NCI-H2227 (cell line): ENCODE data around the gene ADGRV1.
"Not testable (repeated sequence)": the region's sequence is repeated elsewhere in the genome, so short reads cannot be mapped to it uniquely, and the experiment has no call there.

Source experiments
- DNase-seq: peaks from one replicate; lab custom pipeline; 2025; ENCODE audit not compliant: unreplicated experiment; lab: John Stamatoyannopoulos, UW

The ADGRV1 gene

GRCh38 chr5:90969945-90970344 is 411.3 kb downstream of the ADGRV1 start:
- DNase-seq: not testable (repeated sequence)

GRCh38 chr5:90981177-90981576 is 422.6 kb downstream of the ADGRV1 start:
- DNase-seq: no peak

DNA sequence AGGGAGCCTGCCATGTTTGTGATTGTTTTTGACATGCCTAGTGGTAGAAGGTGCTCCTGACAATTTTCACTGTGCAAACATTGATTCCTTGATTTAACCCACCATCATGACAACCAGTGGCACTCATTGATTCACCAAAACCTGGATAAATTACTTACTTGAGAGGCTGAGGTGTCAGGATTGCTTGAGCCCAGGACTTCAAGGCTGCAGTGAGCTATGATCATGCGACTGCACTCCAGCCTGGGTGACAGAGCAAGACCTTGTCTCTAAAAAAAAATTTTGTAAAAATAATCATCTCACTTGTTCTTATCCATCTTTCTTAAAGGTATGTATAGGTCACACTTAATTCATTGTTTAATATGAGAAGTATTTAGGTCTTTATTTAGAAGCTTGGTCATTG is 423.2 kb downstream of the ADGRV1 start:
- DNase-seq: no peak

GRCh38 chr5:90982576-90982975 is 424.0 kb downstream of the ADGRV1 start:
- no peak for DNase-seq

- no peak for DNase-seq
Measured at GRCh38 chr5:90983148-90983547, 424.6 kb downstream of the ADGRV1 start.

DNA sequence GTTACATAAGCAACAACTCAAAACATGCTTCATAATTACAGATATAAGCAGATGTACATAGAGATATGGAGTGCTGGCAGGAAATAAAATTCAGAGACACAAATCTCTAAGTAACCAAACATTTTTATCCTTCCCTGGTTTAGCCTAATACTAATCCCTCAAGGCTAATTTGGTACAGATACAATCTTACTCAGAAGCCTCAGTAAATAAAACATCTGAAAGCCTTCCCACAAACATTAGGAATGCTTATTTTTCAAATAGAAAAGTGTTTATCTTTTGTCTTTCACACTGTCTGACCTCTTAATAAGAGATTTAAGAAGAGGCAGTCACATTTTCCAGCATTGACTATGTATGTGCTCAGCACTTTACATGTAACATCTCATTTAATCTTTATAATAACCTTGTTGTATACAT is 425.1 kb downstream of the ADGRV1 start:
- no peak for DNase-seq

DNA sequence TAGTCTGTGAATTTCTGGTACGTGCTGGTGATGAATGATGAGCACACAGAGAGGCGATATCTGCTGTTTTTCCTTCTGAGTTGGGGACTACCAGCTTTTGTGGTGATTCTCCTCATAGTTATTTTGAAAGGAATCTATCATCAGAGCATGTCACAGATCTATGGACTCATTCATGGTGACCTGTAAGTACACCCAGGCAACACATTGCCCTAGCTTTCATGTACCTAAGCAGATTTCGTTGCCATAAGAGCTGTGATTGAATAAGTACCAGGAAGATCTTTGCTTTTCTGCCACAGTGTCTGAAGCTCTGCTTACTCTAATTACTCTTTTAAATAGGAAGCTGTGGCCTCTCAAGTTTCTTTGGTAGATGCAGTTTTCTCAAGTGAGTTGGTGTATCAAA is 426.7 kb downstream of the ADGRV1 start:
- no peak for DNase-seq

DNA sequence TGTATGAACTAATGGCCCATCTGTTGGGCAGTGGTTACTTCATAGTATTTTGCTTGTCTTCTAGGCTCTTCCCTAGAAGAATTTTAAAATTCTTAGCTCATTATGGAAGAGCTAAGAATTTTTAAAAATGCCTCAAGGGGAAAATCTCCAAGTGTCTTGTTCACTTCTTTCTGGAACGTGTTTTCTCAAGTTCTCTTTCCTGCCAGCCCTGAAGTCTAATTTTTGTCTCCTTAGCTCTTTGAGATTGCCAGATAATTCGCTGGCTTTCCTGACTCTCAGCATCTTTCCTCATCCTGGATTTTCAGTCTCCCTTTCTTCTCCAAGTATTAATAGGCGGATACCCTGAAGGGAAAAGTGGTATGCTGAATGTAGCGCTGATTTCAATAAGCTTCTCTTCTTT is 429.1 kb downstream of the ADGRV1 start:
- DNase-seq: no peak

- no peak for DNase-seq
Measured at GRCh38 chr5:90991201-90991600, 432.6 kb downstream of the ADGRV1 start.

- DNase-seq: no peak
Measured at GRCh38 chr5:90994796-90995195, 436.2 kb downstream of the ADGRV1 start.

- no peak for DNase-seq
Measured at GRCh38 chr5:90996089-90996488, 437.5 kb downstream of the ADGRV1 start.

GRCh38 chr5:90997082-90997481 is 438.5 kb downstream of the ADGRV1 start:
- DNase-seq: no peak

DNA sequence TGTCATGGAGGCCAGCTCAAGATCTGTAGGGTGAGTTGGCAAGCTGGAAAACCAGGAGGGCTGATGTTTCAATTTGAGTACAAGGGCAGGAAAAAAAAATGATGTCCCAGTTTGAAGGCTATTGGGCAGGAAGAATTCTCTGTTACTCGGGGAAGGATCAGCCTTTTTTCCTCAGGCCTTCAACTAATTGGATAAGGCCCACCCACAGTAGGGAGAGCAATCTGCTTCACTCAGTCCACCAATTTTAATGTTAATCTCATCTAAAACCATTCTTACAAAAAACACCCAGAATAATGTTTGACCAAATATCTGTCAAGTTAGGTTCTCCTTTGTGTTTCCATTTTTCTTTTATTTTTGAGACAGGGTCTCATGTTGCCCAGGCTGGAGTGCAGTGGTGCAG is 442.1 kb downstream of the ADGRV1 start:
- DNase-seq: no peak

GRCh38 chr5:91006713-91007112 is 448.1 kb downstream of the ADGRV1 start:
- DNase-seq: no peak

DNA sequence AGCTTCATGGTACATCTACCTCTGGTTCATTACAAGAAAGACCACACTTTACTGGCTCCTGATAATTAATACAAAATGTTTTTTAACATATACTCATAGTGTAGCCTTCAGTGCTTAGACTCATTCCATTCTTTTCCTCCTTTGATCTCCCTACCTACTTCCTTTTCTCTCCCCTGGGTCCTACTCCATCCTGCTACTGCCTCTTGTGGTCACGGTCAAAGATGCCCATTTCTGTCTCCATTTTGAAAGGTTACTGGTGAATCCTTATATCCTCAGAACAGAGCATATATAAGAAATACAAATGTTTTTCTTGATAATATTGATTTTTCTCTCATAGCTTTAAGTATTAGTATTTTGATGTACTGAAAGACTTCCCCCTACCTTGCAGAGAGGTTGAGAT is 448.7 kb downstream of the ADGRV1 start:
- DNase-seq: no peak

DNA sequence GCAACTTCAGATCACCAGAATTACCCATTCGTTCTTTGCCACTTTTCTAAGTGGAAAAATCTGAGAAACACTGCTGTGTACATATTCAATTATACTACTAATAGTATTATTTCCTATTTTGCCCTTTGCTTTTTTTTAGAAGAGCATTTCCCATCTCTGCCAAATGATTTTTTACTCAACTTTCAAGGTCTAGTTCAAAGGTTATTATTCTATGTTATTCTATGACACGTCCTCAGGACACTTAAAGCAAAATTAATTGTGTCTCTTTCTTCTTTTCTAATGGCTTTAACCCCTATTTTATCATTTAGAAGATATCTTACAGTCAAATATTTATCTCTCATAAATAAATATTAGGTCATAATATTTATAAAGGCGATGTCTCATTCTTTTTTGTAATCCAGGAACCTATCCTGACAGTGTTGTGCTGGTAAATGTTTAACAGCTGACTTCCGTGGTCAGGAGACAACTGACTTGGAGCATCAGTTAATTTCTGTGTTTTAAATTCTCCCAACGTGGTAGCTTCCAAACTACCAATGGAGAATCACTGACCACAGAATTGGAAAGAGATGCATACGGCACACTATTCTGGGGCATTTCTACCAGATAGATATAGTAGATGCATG is 449.3 kb downstream of the ADGRV1 start:
- DNase-seq: no peak

- DNase-seq: no peak
Measured at GRCh38 chr5:91010090-91010489, 451.5 kb downstream of the ADGRV1 start.

DNA sequence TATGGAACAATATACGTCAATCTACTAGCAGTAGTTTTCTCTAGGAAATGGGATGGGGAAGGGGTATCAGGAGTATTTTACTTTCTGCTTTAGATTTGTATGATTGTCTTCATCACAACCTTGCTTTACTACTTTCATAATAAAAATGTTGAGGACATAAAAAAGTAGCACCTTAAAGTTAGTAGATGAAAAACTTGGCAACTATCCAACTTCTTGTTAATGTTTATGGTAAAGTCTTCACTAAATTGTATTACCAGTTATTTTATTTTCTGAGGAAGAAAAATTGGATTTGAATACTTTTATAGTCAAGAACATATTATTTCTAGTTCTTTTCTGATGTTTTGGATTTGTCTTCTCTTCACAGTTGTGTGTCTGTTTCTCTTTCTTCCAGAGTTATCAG is 452.4 kb downstream of the ADGRV1 start:
- DNase-seq: no peak

DNA sequence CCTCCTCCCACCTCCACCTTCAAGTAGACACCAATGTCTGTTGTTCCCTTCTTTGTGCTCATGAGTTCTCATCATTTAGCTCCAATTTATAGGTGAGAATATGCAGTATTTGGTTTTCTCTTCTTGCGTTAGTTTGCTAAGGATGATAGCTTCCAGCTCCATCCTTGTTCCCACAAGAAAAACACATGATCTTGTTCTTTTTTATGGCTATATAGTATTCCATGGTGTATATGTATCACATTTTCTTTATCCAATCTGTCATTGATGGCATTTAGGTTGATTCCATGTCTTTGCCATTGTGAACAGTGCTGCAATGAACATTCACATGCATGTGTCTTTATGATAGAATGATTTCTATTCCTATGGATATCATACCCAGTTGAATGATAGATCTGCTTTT is 454.3 kb downstream of the ADGRV1 start:
- not testable (repeated sequence) for DNase-seq

GRCh38 chr5:91016322-91016721 is 457.7 kb downstream of the ADGRV1 start:
- DNase-seq: no peak

DNA sequence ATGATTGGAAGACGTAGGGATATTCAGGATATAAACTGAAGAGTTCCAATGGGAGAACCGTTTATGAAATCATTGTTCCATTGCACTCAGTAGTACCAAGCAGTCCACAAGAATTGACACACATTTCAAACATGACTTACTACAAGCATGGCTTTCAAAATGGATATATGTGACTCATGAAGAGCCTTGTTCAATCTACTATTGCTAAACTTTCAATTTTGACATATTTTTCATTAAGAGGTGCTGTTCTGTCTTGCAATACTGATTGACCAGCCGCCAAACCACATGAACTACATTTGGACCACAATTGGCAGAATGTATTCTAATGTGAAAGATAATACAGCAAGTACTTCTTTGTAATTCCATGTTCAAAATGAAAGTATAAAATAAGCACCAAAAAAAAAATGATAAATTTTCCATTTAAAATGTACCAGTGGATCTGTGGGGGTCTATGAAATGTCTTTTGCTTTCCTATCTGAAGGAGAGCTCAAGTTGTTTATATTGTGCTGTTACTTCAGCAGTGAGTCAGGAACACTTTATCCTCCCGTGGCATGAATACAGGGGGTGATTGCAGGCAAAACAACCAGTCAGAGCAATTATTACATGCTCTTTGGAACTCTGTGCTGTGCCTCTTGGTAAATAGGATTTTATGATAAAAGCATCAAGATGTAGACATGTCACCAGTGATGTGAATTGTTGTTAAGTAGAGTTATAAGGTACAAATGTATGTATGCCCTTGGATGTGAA is 458.5 kb downstream of the ADGRV1 start:
- DNase-seq: no peak

GRCh38 chr5:91018200-91018599 is 459.6 kb downstream of the ADGRV1 start:
- no peak for DNase-seq
